Stimulated activated CD4-positive, alpha-beta T cell treated with anti-CD3 and anti-CD28 coated beads, TNF-alpha, amount 100 ng/mL, for 48 hours (primary cell): ENCODE results near the gene PLXDC2.

Experiments
- DNase-seq, 3 donors: peaks; one replicate each; pipeline ENCODE4 v3.0.0-alpha.2; 2020; ENCODE audit warnings: low read depth in 3 of 3

PLXDC2 gene

DNA sequence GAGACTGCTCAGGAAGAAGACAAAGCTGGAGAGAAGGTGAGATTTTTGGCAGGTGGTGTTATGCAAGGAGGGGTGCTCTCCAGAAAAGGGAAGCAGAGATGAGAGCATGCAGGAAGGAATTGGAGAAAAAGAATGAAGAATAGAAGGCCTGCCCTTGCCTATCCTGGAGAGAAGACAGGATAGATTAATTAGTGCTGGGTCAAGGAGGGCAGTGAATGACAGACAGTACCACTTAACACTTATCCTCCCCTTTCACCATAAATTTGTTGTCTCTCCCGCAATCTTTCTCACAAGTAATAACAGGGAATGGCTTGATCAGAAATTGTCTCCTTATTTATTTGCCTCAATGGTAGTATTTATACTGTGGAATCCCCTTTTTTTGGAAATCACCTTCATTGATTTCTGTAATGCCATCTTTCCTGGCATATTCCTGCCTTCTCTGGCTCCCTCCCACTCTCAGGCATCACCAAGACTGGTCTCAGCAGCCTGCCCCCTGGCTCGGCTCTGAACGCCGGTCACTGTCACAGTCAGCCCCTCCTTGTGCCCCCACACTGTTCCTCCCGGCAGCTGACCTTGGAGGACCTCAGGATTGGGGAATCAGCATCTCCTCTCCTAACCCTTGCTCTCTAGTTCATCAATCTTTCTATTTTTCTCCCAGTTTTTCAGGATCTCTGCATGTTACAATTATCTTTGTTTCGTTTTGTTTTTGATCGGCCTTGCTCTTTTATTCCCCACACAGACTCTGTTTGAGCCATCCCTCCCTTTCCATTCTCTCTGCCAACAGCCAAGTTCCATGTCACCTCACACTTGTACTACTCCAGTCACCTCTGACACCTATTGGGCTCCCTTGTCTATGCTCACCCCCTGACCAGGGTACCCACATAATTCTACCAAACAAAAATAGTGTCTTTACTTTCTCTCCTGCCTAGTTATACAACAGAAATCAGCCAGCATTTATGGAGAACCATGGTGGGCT, 294.2 kb downstream of the PLXDC2 start:
- no peak for DNase-seq

DNA sequence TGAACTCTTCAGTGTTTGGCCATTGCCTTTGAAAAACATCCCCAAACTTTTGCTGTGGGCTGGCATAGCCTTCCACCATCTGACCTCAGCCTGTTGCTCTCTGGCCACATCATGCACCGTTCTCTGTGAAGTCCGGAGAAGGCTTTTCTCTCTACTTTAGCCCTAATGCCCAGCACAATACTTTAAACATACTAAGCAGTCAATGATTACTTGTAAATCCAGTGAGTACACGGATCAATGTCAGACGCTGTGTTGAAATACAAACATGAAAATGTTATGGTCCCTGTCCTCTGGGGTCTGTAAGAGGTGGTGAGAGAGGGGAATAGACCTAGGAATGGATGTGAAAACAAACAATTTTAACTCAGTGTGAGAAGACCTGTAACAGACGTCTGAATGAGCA, 297.9 kb downstream of the PLXDC2 start:
- DNase-seq, result no peak

- no peak for DNase-seq
These were observed 299.7 kb downstream of the PLXDC2 start for GRCh38 chr10:20115894-20116293.

GRCh38 chr10:20117471-20117870, 301.2 kb downstream of the PLXDC2 start:
- no peak for DNase-seq

DNA sequence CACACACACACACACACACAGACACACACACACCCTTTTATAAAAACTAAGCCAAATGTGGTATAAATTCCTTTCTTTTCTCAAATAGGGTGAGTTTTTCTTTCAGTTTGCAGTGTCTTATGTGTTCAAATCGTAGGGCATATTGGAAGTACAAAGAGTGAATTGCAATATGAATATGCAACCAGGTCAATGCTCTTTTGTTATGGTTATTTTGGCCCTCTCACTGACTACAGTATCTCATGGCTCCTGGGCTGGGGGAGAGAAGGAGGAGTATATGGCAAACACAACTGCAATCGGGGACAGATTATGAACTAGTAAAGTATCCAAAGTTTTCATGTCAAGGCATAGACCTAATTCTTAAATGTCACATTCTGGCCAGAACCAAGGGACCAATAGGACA, 301.9 kb downstream of the PLXDC2 start:
- no peak for DNase-seq

DNA sequence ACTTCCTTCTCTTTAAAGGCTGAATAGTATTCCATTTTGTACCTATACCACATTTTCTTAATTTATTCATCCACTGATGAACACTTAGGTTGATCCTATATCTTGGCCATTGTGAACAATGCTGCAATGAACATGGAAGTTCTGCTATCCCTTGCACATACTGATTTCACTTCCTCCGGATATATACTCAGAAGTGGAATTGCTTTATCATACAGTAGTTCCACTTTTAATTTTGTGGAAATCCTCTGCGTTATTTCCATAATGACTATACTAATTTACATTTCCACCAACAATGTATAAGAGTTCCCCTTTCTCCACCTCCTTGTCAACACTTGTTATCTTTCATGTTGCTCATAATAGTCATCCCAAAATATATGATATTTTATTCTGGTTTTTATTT, 312.6 kb downstream of the PLXDC2 start:
- no peak for DNase-seq

DNA sequence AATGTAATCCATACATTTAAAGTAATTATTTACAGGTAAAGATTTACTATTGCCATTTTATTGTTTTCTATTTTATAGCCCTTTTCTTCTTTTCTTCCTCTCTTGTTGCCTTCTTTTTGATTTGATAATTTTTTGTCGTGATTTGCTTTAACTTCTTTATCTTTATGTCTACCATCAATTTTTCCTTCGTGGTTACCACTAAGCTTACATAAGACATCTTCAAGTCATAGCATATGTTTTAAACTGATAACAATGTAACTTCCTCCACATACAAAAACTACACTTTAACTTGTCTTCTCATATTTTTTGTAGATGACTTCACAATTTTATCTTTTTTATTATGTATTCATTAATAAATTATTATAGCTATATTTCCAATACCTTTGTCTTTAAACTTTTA, 316.6 kb downstream of the PLXDC2 start:
- no peak for DNase-seq

- no peak for DNase-seq
These were observed 317.5 kb downstream of the PLXDC2 start for GRCh38 chr10:20133669-20134189.

DNA sequence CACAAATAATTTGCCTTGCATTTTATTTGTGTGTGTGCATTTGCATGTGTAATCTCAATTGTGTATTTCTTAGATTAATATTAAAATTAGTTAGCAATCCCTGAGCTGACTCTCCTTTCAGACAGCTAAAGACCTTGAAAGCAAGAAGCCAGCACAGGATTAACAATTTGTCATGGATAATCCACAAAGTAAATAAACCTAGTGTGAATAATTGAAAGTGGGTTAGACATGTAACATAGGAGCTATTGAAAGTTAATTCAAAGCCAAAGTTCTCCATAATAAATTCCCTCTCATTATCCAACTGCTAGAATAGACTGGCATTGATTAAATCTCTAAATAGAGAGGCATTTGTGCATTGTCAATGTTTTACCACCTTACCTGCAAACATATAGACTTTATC, 326.1 kb downstream of the PLXDC2 start:
- no peak for DNase-seq

- DNase-seq, result no peak
These were observed 328.0 kb downstream of the PLXDC2 start for GRCh38 chr10:20144268-20144667.

- no peak for DNase-seq
These were observed 329.8 kb downstream of the PLXDC2 start for GRCh38 chr10:20146004-20146403.

GRCh38 chr10:20147684-20148083, 331.5 kb downstream of the PLXDC2 start:
- DNase-seq, result no peak

GRCh38 chr10:20156511-20156910, 340.3 kb downstream of the PLXDC2 start:
- DNase-seq, result no peak

GRCh38 chr10:20157314-20157713, 341.1 kb downstream of the PLXDC2 start:
- no peak for DNase-seq

DNA sequence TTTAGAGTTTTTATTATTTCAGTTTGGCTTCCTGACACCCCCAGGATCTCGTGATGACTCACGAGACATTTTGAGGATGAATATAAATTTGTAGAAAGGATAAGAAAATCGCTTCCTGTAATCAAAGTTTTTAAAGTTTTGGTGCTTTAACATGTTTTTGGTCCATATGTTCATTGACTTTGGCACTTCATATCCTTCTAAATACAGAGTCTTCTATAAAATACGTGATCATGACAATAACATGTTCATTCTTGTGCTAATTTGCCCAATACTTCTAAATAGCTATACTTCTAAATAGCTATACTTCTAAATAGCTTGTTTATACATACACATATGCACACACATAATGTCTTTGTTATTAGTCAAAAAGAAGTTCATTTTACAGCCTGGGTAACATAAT, 341.9 kb downstream of the PLXDC2 start:
- no peak for DNase-seq

DNA sequence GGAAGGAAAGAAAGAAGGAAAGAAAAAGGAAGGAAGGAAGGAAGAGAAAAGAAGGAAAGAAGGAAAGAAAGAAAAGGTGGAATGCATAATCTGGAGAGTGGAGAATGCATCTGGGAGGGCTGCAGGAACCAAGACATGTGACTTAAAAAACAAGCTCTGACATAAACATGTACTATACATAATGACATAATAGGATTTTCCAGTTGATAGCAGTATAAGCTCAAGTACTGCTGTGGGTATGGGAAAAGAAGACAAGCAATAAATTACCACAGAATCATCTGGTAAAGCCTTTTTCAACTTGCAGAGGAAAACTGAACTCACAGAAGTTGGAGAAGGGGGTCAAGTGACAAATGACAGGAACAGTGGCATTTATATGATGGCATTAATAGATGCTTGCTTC, 345.9 kb downstream of the PLXDC2 start:
- no peak for DNase-seq

DNA sequence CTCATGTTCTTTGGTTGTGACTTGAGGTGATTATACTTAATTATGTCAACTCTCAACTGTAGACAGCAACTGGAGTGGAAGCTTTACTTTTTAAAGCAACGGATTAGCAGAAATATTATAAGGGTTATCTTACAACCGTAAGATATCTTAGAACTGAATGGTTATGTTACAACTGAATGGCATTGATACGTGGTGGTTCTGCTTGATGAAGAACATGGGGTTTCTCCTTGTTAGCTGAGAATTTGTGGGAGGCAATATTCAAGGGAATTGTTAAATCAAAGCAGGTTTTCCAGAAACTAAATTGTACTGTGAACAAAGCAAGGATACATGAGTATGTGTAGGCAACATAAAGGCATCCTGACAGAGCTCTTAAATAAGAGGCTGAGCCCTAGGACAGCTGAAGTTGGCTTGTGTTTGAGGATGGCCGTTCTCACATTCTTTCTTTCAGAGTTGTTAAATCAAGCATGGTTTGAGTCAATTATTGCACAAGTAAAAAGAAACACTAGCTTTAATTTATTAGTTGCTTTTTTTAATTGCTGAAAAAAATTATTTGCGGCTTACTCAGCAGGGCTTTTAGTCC, 350.0 kb downstream of the PLXDC2 start:
- DNase-seq, result no peak

- no peak for DNase-seq
These were observed 354.4 kb downstream of the PLXDC2 start for GRCh38 chr10:20170661-20171060.

- no peak for DNase-seq
These were observed 356.8 kb downstream of the PLXDC2 start for GRCh38 chr10:20173046-20173445.

DNA sequence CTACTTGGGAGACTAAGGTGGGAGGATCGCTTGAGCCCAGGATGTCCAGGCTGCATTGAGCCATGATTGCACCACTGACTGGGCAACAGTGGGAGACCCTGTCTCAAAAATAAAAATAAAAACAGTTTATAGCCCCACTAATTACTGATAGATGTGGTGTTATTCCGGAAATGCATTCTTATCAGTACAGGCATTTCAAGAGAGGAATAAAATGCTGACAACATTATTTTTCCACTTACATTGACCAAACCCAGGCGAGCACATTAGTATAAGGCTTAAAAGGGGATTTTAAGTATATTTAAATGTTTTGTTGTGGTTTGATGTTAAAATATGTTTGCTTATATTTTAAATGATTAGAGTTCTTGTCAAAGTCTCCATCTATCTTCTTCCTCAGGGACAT, 359.5 kb downstream of the PLXDC2 start:
- no peak for DNase-seq

- DNase-seq, result no peak
These were observed 364.5 kb downstream of the PLXDC2 start for GRCh38 chr10:20180766-20181165.

- no peak for DNase-seq
These were observed 365.2 kb downstream of the PLXDC2 start for GRCh38 chr10:20181434-20181833.

GRCh38 chr10:20185116-20185515, 368.9 kb downstream of the PLXDC2 start:
- DNase-seq, result no peak
